ENCODE results near the gene CDH13.

Gene CDH13

GRCh38 chr16:82758406-82758805 is 131.6 kb downstream of the CDH13 start:
- no peak overlapping the region for H3K4me3 ChIP-seq (ENCODE audit: low read length)
- DNase-seq (ENCODE audit: low read depth, low spot score) = no peak

DNA sequence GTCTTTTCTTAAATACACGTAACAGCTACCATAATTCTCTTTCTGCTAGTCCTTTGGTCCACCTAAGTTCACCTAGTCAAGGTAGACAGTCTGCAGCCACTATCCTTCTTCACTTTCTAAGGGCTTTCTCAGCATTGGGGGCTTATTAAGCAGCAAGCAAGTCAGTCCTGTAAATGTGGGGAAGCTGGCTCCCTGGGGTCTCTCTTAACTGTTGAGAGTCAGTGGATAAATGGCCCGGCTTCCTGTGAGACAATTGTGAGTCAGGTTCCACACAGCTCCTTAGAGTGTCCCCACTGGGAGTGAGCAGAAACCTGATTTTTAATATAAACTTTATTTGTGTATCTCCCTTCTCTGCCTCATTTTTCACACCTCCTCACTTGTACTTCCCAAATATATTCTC is 132.1 kb downstream of the CDH13 start:
- no peak overlapping the region for H3K4me3 ChIP-seq (ENCODE audit: low read length)
- no peak for DNase-seq (ENCODE audit: low read depth, low spot score)

- H3K4me3 ChIP-seq (ENCODE audit: low read length) = no peak overlapping the region
- DNase-seq (ENCODE audit: low read depth, low spot score) = no peak
Observed at GRCh38 chr16:82761236-82761635, 134.5 kb downstream of the CDH13 start.

GRCh38 chr16:82761858-82762257 is 135.1 kb downstream of the CDH13 start:
- DNase-seq (ENCODE audit: low read depth, low spot score) = no peak
- H3K4me3 ChIP-seq (ENCODE audit: low read length) = no peak overlapping the region

DNA sequence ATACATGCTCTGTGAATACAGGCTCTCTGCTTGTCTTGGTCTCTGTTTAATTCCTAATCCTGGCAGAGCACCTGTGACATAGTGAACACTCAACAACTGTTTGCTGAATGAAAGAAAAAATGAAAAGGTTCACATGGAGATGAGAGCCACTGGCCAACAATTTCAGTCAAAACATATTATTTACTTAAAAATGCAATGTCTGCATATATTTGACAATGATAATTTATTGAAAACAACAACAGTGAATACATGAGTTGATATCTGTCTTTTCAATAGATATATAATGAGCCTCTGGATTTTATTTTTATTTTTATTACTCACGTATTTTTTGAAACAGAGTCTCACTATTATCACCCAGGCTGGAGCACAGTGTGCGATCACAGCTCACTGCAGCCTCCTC is 136.6 kb downstream of the CDH13 start:
- no peak overlapping the region for H3K4me3 ChIP-seq (ENCODE audit: low read length)
- DNase-seq (ENCODE audit: low read depth, low spot score) = no peak

DNA sequence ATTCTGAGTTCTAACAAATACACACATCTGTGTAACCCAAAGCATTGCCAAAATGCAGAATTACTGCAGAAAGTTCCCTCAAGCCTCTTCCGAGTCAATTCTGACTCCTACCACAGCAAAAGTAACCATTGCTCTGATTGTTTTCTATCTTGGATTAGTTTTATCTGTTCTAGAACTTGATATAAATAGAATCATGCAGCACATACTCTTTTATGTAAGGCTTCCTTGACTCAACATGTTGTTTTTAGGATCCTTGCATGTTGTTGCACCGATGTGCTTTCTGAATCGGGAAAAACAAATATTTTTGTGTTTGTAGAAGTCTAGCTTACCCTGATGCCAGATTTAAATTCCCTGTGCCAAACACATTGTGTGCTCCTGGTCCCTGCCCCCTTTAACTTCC is 140.4 kb downstream of the CDH13 start:
- H3K4me3 ChIP-seq (ENCODE audit: low read length) = no peak overlapping the region
- DNase-seq (ENCODE audit: low read depth, low spot score) = no peak

GRCh38 chr16:82767808-82768207 is 141.0 kb downstream of the CDH13 start:
- no peak overlapping the region for H3K4me3 ChIP-seq (ENCODE audit: low read length)
- no peak for DNase-seq (ENCODE audit: low read depth, low spot score)

- no peak for DNase-seq (ENCODE audit: low read depth, low spot score)
- H3K4me3 ChIP-seq (ENCODE audit: low read length) = no peak overlapping the region
Observed at GRCh38 chr16:82769845-82770244, 143.1 kb downstream of the CDH13 start.

DNA sequence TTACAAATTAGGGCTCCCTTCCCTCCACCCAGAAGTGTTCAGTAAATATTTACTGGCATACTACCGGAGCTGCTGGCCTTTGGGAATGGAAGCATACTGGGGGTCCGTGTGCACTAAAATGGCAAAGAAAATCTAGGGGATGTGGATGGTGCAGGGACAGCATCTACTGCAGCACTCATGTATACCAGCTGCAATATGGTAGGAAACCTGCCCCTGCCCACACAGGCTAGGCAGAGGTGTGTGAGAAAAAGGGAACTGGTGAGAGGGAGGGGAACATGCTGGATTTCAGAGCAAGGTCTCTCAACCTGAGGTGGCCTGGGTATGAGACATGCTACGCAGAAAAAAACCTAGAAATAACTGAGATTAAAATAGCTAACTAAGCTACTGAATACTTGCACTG is 145.4 kb downstream of the CDH13 start:
- DNase-seq (ENCODE audit: low read depth, low spot score) = no peak

GRCh38 chr16:82773018-82773417 is 146.2 kb downstream of the CDH13 start:
- no peak overlapping the region for H3K4me3 ChIP-seq (ENCODE audit: low read length)
- no peak for DNase-seq (ENCODE audit: low read depth, low spot score)

More for the DNA sequence above, 145.4 kb downstream of the CDH13 start:
- no peak overlapping the region for H3K4me3 ChIP-seq (ENCODE audit: low read length)

DNA sequence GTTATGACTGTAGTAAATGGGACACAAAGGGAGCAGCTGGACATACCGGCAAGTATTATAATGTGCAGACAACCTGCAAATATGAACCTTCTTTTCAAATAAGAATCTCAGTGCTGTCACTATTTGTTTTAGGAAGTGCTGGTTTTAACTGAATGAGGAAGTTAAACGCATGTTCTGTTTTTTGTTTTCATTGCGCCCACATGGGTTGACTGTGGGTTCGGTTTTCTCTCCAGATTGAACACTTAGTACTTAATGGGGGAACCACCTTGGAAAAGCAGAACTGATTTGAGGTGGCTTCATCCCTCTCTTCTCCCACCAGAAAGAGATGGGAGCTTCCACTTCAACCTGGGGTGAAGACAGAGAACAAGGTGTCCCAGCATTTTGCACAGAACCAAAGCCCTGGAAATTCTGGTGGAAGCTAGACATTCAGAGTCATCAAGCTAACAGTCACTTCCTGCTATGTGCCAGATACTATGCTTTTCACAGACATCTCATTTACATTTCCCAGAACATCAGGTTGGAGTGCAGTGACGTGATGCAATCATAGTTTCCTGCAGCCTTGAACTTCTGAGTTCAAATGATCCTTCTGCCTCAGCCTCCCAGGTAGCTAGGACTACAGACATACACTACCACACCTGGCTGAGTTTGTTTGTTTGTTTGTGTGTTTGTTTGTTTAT is 149.8 kb downstream of the CDH13 start:
- no peak overlapping the region for H3K4me3 ChIP-seq (ENCODE audit: low read length)
- DNase-seq (ENCODE audit: low read depth, low spot score) = no peak

DNA sequence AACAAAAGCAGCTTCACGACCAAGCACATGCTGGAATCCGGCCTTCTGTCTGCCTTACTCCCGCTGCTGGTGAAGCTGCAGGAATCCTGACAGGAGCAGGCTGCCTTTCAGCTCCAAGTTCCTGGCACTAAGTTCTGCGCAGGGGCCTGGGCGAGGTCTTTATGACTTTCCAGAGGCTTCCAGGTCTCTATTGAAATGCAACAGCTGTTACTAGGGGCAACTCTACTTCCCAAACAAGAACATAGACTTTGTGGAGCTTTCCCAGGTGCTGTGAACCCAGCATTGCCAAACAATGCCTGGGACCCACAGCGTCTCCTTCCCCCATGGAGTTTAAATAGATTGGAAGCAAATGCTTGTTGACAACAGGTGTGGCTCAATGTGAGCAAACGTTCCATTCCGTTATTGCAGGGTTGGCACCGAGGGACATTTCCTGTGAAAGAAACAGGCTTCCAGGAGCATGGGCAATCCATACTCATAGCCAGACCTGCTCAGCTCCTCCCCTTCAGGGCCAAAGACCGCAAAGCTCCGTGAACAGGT is 156.0 kb downstream of the CDH13 start:
- DNase-seq (ENCODE audit: low read depth, low spot score) = no peak
- no peak overlapping the region for H3K4me3 ChIP-seq (ENCODE audit: low read length)

DNA sequence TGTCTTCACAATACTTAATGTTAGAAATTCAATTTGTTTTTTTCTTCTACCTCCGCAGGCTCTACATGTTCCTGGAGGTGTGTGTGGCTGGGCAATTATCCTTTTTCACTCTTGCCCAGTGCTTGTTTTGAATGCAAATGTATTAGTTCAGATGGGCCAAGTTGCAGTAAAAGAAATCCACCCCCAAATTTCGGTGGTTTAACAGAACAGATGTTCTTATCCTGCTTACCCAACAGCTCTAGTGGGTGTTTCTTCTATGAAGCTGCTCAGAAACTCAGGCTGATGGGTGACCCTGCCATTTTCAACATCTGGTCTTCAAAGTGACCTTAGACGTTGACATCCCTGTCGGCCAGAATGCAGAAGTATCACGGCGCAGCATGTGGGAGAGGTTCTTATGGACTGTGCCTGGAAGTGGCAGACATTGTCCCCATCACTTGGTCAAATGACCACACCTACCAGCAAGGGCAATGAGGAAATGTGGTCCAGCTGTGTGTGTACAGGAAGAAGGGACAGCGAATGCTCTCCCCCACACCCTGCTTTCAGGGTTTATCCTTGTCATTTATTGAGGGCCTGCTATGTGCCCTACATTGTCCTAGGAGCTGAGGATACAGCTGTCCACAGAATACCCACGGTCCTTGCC is 157.3 kb downstream of the CDH13 start:
- no peak for DNase-seq (ENCODE audit: low read depth, low spot score)
- no peak overlapping the region for H3K4me3 ChIP-seq (ENCODE audit: low read length)

- H3K4me3 ChIP-seq (ENCODE audit: low read length) = no peak overlapping the region
- no peak for DNase-seq (ENCODE audit: low read depth, low spot score)
Observed at GRCh38 chr16:82784573-82784968, 157.8 kb downstream of the CDH13 start.

DNA sequence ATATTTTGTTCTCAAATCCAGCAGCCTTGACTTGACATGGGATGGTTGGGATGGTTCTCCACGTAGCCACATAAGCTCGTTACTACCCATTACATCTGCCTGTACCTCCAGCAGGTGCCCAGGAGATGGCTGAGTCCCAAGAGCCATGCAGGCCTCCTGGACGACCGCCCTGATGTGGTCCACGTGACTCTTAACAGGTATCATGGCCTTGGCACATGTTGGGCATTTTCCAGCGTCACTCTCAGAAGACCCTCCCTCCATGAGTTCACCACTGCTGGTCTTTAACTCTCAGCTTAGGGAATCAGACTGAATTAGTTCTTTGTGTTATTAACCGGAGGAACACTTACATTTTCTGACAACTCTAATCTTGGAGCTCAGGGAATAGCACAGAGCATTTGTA is 161.5 kb downstream of the CDH13 start:
- H3K4me3 ChIP-seq (ENCODE audit: low read length) = no peak overlapping the region
- DNase-seq (ENCODE audit: low read depth, low spot score) = no peak

GRCh38 chr16:82788919-82789318 is 162.2 kb downstream of the CDH13 start:
- no peak for DNase-seq (ENCODE audit: low read depth, low spot score)
- H3K4me3 ChIP-seq (ENCODE audit: low read length) = no peak overlapping the region

DNA sequence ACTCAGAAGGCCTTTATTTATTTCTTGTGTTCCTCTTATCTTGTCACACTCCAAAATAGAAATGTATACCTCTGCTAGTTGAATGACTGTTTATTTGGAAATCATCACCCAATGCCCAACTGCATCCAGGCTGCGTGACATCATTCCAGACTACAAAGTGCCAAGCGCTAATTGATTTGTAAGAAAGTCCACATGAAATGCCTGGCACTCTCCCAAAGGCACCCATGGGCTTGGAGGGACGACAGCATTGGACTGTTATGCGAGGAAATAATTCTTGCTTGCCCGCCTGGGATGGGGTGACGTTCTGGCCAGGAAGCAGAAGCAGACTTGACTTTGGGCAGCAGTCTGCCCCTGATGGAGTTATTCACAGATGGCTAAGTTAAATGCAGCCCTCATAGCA is 165.9 kb downstream of the CDH13 start:
- no peak overlapping the region for H3K4me3 ChIP-seq (ENCODE audit: low read length)
- DNase-seq (ENCODE audit: low read depth, low spot score) = no peak

GRCh38 chr16:82793528-82794245 is 166.9 kb downstream of the CDH13 start:
- H3K4me3 ChIP-seq (ENCODE audit: low read length) = no peak overlapping the region
- DNase-seq (ENCODE audit: low read depth, low spot score) = no peak

GRCh38 chr16:82796047-82796446 is 169.3 kb downstream of the CDH13 start:
- no peak overlapping the region for H3K4me3 ChIP-seq (ENCODE audit: low read length)
- DNase-seq (ENCODE audit: low read depth, low spot score) = no peak

DNA sequence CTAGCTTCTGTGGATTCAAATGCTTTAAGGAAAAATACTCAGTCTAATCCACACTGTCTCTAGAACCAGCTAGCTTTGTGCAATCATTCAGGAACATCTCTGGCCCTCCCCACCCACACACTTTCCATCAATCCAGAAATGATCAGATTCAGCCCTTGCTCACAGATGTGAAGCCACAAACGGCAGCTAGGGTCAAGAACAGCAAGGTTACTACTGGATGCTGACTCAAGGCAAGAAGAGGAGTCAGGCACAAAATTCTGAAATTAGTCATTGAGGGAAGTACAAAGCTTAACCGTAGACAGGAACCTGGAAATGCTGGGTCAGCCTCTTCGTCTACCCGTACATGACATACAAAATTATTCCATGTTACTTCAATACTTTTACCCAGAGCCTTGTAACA is 174.6 kb downstream of the CDH13 start:
- DNase-seq (ENCODE audit: low read depth, low spot score) = no peak
- H3K4me3 ChIP-seq (ENCODE audit: low read length) = no peak overlapping the region
